ENCODE data around the gene HNRNPA2B1.

GRCh38 chr7:26191233-26191973, 9.1 kb downstream of the HNRNPA2B1 start:
- no peak for TF ChIP-seq POLR2A (IDR thresholded peaks at IDR 0.05)
- no peak for TF ChIP-seq CTCF (IDR thresholded peaks at IDR 0.05)
- TF ChIP-seq EP300 (IDR thresholded peaks at IDR 0.05), result no peak

Measured in tibial nerve (tissue), 4 donors.